Effector memory CD8-positive, alpha-beta T cell (primary cell): ENCODE data around the gene DCAF4L1.

Experiments
- ATAC-seq: fragments of 150-1000 bp; cut with Tn5 transposase; replicated peaks from 2 replicates; pipeline ENCODE4 v1.10.0; 2021; ENCODE audit warnings: mild to moderate bottlenecking, moderate library complexity
- DNase-seq, 3 experiments: peaks; one replicate each; pipeline ENCODE4 v3.0.0; 2021
- H3K27ac Mint-ChIP-seq, 2 donors: one replicate each; pipeline ENCODE4 v1.8.0; 2022; ENCODE audit warnings: mild to moderate bottlenecking in 2 of 2, mixed read lengths in 2 of 2, moderate library complexity in 2 of 2
- H3K27me3 Mint-ChIP-seq, 2 donors: one replicate each; pipeline ENCODE4 v1.8.0; 2022; ENCODE audit warnings: mixed read lengths in 2 of 2
- H3K36me3 Mint-ChIP-seq: one replicate; pipeline ENCODE4 v1.8.0; 2022; ENCODE audit warnings: mild to moderate bottlenecking, moderate library complexity, mixed read lengths; ENCODE audit not compliant: insufficient read depth
- H3K4me1 Mint-ChIP-seq, 2 donors: one replicate each; pipeline ENCODE4 v1.8.0; 2022; ENCODE audit warnings: low read depth in 2 of 2, mixed read lengths in 2 of 2
- H3K4me3 Mint-ChIP-seq, 2 donors: one replicate each; pipeline ENCODE4 v1.8.0; 2022; ENCODE audit warnings: mild to moderate bottlenecking in 2 of 2, mixed read lengths in 2 of 2, moderate library complexity in 2 of 2
- H3K9me3 Mint-ChIP-seq, 2 donors: one replicate each; pipeline ENCODE4 v1.8.0; 2022; ENCODE audit warnings: mixed read lengths in 2 of 2

Gene DCAF4L1

GRCh38 chr4:41964401-41964800, 17.2 kb upstream of the DCAF4L1 start:
- DNase-seq (no peak), ATAC-seq (no peak)
- H3K27me3 Mint-ChIP-seq: no peaks in the 10 kb centered on the region
- no peak overlapping the region for H3K27ac Mint-ChIP-seq
- H3K4me1 Mint-ChIP-seq: no peaks in the 10 kb centered on the region
- peaks cover 0 to 6% of the 10 kb centered on the region in 2 donors for H3K9me3 Mint-ChIP-seq
- no peaks in the 10 kb centered on the region for H3K36me3 Mint-ChIP-seq
- H3K4me3 Mint-ChIP-seq: no peak overlapping the region

- Mint-ChIP-seq H3K27me3 (peaks cover 5 to 9% of the 10 kb centered on the region in 2 donors), H3K4me1 (no peaks in the 10 kb centered on the region), H3K9me3 (peaks cover 0 to 6% of the 10 kb centered on the region in 2 donors), H3K27ac (no peak overlapping the region), H3K4me3 (no peak overlapping the region), H3K36me3 (no peaks in the 10 kb centered on the region)
- DNase-seq (no peak), ATAC-seq (no peak)
Observed at GRCh38 chr4:41967392-41967791, 14.2 kb upstream of the DCAF4L1 start.

GRCh38 chr4:41969671-41970070, 11.9 kb upstream of the DCAF4L1 start:
- Mint-ChIP-seq H3K4me3 (no peak overlapping the region), H3K27ac (no peak overlapping the region), H3K4me1 (no peaks in the 10 kb centered on the region), H3K9me3 (peaks cover 0 to 6% of the 10 kb centered on the region in 2 donors), H3K27me3 (peaks cover 10 to 12% of the 10 kb centered on the region in 2 donors), H3K36me3 (no peaks in the 10 kb centered on the region)
- ATAC-seq: no peak
- no peak for DNase-seq

GRCh38 chr4:41975341-41975740, 6.2 kb upstream of the DCAF4L1 start:
- Mint-ChIP-seq H3K27me3 (peaks cover 19 to 29% of the 10 kb centered on the region in 2 donors), H3K27ac (no peak overlapping the region), H3K4me3 (no peak overlapping the region), H3K9me3 (no peaks in the 10 kb centered on the region), H3K4me1 (no peaks in the 10 kb centered on the region), H3K36me3 (no peaks in the 10 kb centered on the region)
- DNase-seq (no peak), ATAC-seq (no peak)

- Mint-ChIP-seq H3K36me3 (no peaks in the 10 kb centered on the region), H3K27ac (no peak overlapping the region), H3K4me3 (no peak overlapping the region), H3K27me3 (peaks cover 14 to 28% of the 10 kb centered on the region in 2 donors), H3K4me1 (no peaks in the 10 kb centered on the region), H3K9me3 (no peaks in the 10 kb centered on the region)
- ATAC-seq (no peak), DNase-seq (no peak)
Observed at GRCh38 chr4:41976775-41977516, 4.6 kb upstream of the DCAF4L1 start.

GRCh38 chr4:41977709-41978108, 3.8 kb upstream of the DCAF4L1 start:
- Mint-ChIP-seq H3K36me3 (no peaks in the 10 kb centered on the region), H3K4me3 (no peak overlapping the region), H3K27me3 (peaks cover 8 to 23% of the 10 kb centered on the region in 2 donors), H3K27ac (no peak overlapping the region), H3K4me1 (no peaks in the 10 kb centered on the region), H3K9me3 (no peaks in the 10 kb centered on the region)
- no peak for ATAC-seq
- no peak for DNase-seq

GRCh38 chr4:41982716-41983115, 1.2 kb downstream of the DCAF4L1 start:
- no peaks in the 10 kb centered on the region for H3K36me3 Mint-ChIP-seq
- H3K9me3 Mint-ChIP-seq: no peaks in the 10 kb centered on the region
- H3K27ac Mint-ChIP-seq: no peak overlapping the region
- H3K27me3 Mint-ChIP-seq: peaks cover 5 to 8% of the 10 kb centered on the region in 2 donors
- DNase-seq: no peak
- no peaks in the 10 kb centered on the region for H3K4me1 Mint-ChIP-seq
- ATAC-seq: no peak
- no peak overlapping the region for H3K4me3 Mint-ChIP-seq

GRCh38 chr4:41985151-41985550, 3.6 kb downstream of the DCAF4L1 start:
- Mint-ChIP-seq H3K27ac (no peak overlapping the region), H3K36me3 (peaks cover 3% of the 10 kb centered on the region), H3K4me3 (no peak overlapping the region), H3K4me1 (peaks cover 6 to 8% of the 10 kb centered on the region in 2 donors), H3K27me3 (no peaks in the 10 kb centered on the region), H3K9me3 (no peaks in the 10 kb centered on the region)
- DNase-seq (no peak), ATAC-seq (no peak)

GRCh38 chr4:41989994-41990364, 8.4 kb downstream of the DCAF4L1 start:
- peaks cover 13% of the 10 kb centered on the region for H3K36me3 Mint-ChIP-seq
- H3K4me1 Mint-ChIP-seq: peaks cover 15 to 21% of the 10 kb centered on the region in 2 donors
- no peaks in the 10 kb centered on the region for H3K9me3 Mint-ChIP-seq
- H3K27ac Mint-ChIP-seq: peak overlapping the region; percentile 96 to 99
- H3K4me3 Mint-ChIP-seq: peak overlapping the region; percentile 93 to 95
- no peaks in the 10 kb centered on the region for H3K27me3 Mint-ChIP-seq
- peak; percentile 11 for ATAC-seq
- DNase-seq: peak in 1 of 3 experiments; percentile 3

GRCh38 chr4:41990365-41991111, 9.0 kb downstream of the DCAF4L1 start, which contains the start of gene SLC30A9:
TSS of gene SLC30A9 (plus strand) at chr4:41990530. CDS start at chr4:41990652, 122 bp downstream.
- H3K4me3 Mint-ChIP-seq: peak within 1 kb of the TSS; percentile 93 to 95
- H3K27me3 Mint-ChIP-seq: no peaks in the 10 kb centered on the region
- peak; percentile 94 for ATAC-seq
- H3K9me3 Mint-ChIP-seq: no peaks in the 10 kb centered on the region
- peaks cover 17 to 25% of the 10 kb centered on the region in 2 donors for H3K4me1 Mint-ChIP-seq
- H3K36me3 Mint-ChIP-seq: peaks cover 13% of the 10 kb centered on the region
- peak; percentile 91 to 92 (median 91) for DNase-seq
- H3K27ac Mint-ChIP-seq: peak within 1 kb of the TSS; percentile 96 to 99

- H3K9me3 Mint-ChIP-seq: no peaks in the 10 kb centered on the region
Observed at GRCh38 chr4:41991916-41992767, 10.6 kb downstream of the DCAF4L1 start.

GRCh38 chr4:41992967-41993857, 11.7 kb downstream of the DCAF4L1 start:
- H3K27me3 Mint-ChIP-seq: no peaks in the 10 kb centered on the region
- H3K4me1 Mint-ChIP-seq: peaks cover 17 to 32% of the 10 kb centered on the region in 2 donors
- ATAC-seq: no peak
- peak overlapping the region in 1 of 2 donors; percentile 95 for H3K4me3 Mint-ChIP-seq
- H3K9me3 Mint-ChIP-seq: no peaks in the 10 kb centered on the region
- DNase-seq: no peak
- no peak overlapping the region for H3K27ac Mint-ChIP-seq
- peaks cover 13% of the 10 kb centered on the region for H3K36me3 Mint-ChIP-seq

More at GRCh38 chr4:41991916-41992767, 10.6 kb downstream of the DCAF4L1 start:
- H3K36me3 Mint-ChIP-seq: peaks cover 13% of the 10 kb centered on the region
- H3K27me3 Mint-ChIP-seq: no peaks in the 10 kb centered on the region
- H3K4me1 Mint-ChIP-seq: peaks cover 17 to 28% of the 10 kb centered on the region in 2 donors
- DNase-seq (no peak), ATAC-seq (no peak)
- H3K4me3 Mint-ChIP-seq: peak overlapping the region; percentile 93 to 95
- H3K27ac Mint-ChIP-seq: peak overlapping the region in 1 of 2 donors; percentile 96
